ENCODE results near the gene KRT24.
"Not testable (repeated sequence)": the region's sequence is repeated elsewhere in the genome, so short reads cannot be mapped to it uniquely, and the experiment has no call there.

The KRT24 gene

GRCh38 chr17:40703652-40704051 lies at the start of gene KRT24:
Gene KRT24 (minus strand): TSS chr17:40703752. CDS start chr17:40703693, 59 bp downstream.
- in situ Hi-C loops (cut with MboI; ENCODE audit: low sequenced_read_pairs), result no loop called here

- in situ Hi-C loops (cut with MboI; ENCODE audit: low sequenced_read_pairs), result no loop called here
These were observed 47.5 kb upstream of the KRT24 start for GRCh38 chr17:40751065-40751464.

DNA sequence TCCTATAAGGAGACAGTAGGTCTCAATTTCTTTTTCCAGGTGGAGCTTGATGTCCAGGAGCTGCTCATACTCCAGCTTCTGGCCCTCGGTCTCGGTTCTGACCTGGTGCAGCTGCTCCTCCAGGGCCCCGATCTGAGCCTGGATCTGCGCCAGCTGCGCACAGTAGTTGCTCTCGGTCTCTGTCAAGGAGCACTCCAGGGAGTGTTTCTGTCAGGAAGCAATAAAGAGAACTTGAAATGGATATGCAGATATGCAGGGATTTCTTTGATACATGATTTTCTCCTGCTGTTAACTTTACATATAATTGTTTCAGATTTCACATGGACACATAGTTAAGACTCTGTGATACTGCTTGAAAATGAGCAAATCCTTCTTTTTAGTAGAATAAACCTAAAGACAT lies 46.8 kb upstream of the KRT24 start:
- in situ Hi-C loops (cut with MboI; ENCODE audit: low sequenced_read_pairs), result no loop called here

- in situ Hi-C loops (cut with MboI; ENCODE audit: low sequenced_read_pairs), result not testable (repeated sequence)
These were observed 45.1 kb upstream of the KRT24 start for GRCh38 chr17:40748666-40749065.

DNA sequence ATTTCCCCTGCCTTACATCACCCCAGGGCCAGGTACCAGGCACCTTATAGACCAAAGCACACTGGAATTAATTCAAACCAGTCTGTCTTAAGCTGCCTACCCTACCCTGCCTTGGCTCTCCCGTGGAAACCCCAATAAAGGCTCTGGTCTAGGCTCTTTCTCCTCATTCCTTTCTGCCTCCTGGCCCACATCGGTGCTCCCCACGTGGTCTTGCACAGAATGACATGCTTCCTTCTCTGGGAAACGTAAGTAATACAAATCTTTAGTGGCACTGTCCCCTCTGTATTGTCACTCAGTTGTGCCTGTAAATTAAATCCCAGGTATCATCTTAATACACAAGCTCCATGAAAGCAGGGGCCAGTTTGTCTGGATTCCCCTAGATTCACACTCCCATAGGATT lies 35.0 kb upstream of the KRT24 start:
- in situ Hi-C loops (cut with MboI; ENCODE audit: low sequenced_read_pairs), result no loop called here

- in situ Hi-C loops (cut with MboI; ENCODE audit: low sequenced_read_pairs), result no loop called here
These were observed 31.5 kb upstream of the KRT24 start for GRCh38 chr17:40735016-40735415.

DNA sequence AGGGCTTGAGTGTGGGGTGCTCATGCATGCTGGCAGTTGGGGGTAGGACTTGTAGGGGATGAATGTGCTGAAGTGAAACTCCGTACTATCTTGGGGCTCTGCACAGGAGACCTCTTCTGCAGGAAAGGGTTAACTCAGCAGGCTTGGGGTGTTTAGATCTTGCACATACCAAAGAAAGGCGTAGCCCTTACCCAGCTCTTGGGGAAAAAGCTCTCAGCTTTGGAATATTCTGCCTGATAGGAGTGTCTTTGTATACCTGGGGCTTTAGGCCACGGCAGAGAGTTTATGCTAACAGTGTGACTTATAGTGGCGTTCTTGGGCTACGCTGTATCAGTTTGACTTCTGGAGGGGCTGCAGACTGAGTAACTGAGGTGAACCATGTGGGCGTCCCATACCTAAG lies 30.5 kb upstream of the KRT24 start:
- in situ Hi-C loops (cut with MboI; ENCODE audit: low sequenced_read_pairs), result no loop called here

GRCh38 chr17:40730970-40731369 lies 27.4 kb upstream of the KRT24 start:
- in situ Hi-C loops (cut with MboI; ENCODE audit: low sequenced_read_pairs), result no loop called here

DNA sequence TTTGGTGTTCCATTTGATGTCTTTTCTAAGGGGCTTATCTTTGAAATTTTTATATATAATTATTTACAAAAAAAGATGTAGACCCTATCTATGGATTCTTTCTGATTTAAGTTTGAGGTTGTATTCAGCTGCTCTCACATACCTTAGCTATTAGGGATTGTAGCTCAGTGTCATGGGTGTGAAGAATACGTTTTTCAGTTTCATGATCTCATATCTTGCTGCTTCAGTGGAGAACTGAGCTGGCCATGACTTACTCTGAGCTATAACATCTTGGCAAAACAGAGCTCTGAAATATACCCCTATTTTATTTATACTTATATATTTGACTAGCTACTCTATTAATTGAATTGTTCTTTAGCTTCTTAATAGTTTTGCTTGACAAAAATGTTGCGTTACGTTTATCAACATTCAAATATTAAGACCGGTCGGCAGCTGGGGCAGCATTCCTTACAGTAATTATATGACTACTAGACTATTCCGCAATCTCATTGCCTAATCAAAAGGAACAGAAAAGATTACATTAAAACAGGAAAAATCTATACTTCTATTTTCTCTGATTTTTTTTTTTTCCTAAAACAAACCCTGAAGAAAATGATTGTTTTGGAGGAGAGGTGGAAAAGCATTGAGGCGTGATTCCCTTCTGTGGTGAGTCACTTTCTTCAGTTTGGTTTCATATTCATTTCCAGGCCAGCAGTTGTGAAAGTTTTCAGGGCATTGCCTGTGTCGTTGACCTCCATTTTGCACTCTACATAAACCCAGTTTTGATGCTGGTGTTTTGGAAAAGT lies 24.1 kb upstream of the KRT24 start:
- in situ Hi-C loops (cut with MboI; ENCODE audit: low sequenced_read_pairs), result no loop called here

- in situ Hi-C loops (cut with MboI; ENCODE audit: low sequenced_read_pairs), result no loop called here
These were observed 23.4 kb upstream of the KRT24 start for GRCh38 chr17:40726919-40727318.

DNA sequence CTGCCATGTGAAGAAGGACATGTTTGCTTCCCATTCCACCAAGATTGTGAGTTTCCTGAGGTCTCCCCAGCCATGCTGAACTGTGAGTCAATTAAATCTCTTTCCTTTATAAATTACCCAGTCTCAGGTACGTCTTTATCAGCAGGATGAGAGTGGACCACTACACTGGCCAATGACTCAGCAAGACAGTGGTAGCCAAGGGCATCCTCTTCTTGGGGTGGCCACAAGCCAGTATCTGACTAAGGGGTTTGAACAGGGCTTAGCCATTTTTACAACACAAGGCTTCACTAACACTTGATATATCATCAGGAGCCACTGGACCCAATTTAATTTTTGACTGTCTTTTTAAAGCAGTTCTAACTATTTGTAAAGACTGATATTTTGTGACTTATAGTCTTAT lies 21.1 kb upstream of the KRT24 start:
- in situ Hi-C loops (cut with MboI; ENCODE audit: low sequenced_read_pairs), result no loop called here

DNA sequence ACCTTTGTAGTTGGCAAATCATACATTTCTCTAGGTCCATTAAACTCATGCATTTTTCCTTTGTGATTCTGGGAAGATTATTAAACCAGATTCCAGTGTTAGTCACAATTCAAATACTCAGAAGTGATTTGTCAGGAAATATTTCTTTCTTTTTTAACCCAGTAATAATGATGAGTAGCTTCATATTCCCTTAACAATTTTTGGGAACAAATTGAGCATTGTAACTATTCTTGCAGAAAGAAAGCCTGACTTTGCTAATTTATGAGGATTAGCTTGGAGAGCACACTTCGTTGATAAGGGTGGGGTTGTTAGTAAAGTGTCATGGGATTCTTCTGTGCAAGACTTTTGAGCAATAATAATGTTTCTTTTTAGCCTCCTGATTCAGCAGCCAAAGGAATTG lies 18.7 kb upstream of the KRT24 start:
- in situ Hi-C loops (cut with MboI; ENCODE audit: low sequenced_read_pairs), result no loop called here

- in situ Hi-C loops (cut with MboI; ENCODE audit: low sequenced_read_pairs), result no loop called here
These were observed 17.3 kb upstream of the KRT24 start for GRCh38 chr17:40720899-40721298.

GRCh38 chr17:40718930-40719329 lies 15.4 kb upstream of the KRT24 start:
- in situ Hi-C loops (cut with MboI; ENCODE audit: low sequenced_read_pairs), result no loop called here

DNA sequence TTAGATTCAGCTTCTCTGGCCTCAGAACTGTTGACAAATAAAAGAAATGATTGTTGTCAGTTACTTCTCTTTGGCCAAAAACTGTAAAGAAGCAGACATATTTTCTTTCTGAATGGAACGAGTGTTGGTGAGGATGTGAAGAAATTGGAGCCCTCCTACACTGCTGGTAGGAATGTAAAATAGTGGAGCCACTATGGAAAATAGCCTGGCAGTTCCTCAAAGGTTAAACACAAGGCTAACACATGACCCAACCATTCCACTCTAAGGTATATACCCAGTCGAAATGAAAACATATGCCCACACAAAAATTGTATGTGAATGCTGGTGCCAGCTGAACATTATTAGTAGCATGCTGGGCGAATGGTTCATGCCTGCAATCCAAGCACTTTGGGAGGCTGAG lies 14.2 kb upstream of the KRT24 start:
- in situ Hi-C loops (cut with MboI; ENCODE audit: low sequenced_read_pairs), result no loop called here

DNA sequence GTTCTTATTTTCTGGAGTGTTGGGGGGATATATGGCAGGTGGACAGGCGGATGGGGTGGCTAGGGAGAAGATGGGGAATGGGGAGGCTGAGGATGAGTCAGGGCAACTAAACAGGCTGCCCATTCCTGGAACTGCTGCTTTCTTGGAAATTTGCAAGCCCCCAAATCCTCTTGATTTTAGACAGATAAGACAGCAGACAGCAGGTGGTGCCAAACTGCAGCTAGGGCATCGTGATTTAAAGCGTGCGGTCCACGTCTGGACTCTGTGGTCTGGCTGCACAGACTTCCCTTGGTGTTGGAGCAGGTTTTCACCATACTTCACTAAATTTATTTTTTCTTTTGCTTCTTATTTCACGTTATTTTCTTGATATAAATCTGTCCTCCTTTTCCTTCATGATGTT lies 10.9 kb upstream of the KRT24 start:
- in situ Hi-C loops (cut with MboI; ENCODE audit: low sequenced_read_pairs), result no loop called here

- in situ Hi-C loops (cut with MboI; ENCODE audit: low sequenced_read_pairs), result no loop called here
These were observed 4.2 kb upstream of the KRT24 start for GRCh38 chr17:40707745-40708144.

GRCh38 chr17:40705584-40705983 lies 2.0 kb upstream of the KRT24 start:
- in situ Hi-C loops (cut with MboI; ENCODE audit: low sequenced_read_pairs), result no loop called here

- in situ Hi-C loops (cut with MboI; ENCODE audit: low sequenced_read_pairs), result no loop called here
These were observed 1.3 kb downstream of the KRT24 start for GRCh38 chr17:40702271-40702670.

DNA sequence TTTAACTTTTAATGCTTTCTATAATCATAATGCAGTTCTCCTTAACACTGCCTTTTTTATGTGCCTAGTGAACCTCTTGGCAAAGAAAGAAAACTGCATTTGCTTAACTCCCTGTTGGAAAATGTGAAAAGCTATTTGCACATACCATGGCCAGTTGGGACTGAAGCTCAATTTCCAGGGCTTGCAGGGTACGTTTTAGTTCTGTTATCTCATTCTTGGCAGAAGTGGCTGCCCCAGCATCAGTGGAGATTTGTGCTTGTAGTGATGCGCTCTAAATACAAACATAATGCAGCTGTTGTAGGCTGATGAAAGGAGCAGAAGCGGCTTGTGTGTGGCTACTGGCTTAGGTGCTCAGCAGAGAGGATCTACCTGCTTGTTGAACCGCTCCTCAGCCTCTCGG lies 3.7 kb downstream of the KRT24 start:
- in situ Hi-C loops (cut with MboI; ENCODE audit: low sequenced_read_pairs), result no loop called here

DNA sequence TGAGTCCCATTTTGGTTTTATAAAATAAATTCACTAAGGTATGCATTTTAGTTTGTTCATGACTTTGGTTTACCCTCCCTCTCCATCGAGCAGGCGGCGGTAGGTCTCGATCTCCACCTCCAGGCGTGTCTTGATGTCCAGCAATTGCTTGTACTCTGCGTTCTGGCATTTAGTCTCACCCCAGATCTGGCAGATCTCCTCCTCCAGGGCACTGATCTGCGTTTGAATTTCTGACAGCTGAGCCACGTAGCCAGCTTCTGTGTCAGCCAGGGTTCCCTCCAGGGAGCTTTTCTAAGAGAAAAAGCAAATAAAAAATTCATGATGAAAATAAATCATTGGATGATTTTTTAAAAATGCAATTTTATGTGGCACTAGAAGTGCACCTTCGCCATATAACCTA lies 4.2 kb downstream of the KRT24 start:
- in situ Hi-C loops (cut with MboI; ENCODE audit: low sequenced_read_pairs), result no loop called here

DNA sequence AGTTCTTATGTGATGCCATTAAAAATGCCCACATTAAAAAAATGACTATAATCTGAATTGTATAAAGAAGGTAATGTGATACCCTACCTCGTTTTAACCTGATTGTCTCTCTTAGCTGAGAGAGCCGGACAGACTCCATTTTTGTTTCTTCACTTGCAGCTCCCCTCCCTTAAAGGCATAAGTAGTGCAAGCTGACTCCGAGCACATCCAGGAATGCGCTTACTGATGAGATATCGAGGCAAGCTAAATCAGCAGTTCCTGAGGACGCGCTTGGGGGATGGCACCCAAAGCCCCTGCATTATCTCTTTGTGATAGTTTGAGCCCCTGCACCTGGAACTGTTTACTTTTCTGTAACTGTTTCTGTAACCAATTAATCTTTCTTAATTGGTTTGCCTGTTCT lies 6.3 kb downstream of the KRT24 start:
- in situ Hi-C loops (cut with MboI; ENCODE audit: low sequenced_read_pairs), result no loop called here

DNA sequence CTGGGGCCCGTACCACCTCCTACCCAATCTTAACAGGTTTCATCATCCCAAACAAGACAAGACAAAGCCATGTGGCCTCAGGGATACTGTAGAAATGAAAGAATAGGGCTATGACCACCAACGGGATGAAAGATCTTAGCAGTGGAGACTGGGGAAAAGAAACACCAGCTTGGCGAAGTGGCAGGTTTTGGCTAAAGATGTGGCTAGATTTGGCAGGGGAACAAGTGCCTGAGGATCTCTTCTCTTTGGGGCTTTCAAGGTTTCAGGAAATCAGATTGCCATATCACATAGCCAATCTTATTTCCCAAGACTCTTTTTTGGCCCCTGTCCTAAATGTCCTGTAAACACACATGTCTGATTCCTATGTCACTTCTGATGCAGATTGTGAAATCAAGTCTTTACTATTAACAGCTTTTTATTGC lies 6.9 kb downstream of the KRT24 start:
- in situ Hi-C loops (cut with MboI; ENCODE audit: low sequenced_read_pairs), result no loop called here

Measured in HL-60/S4 (cell line).